ENCODE data around the gene MLLT10.

Gene MLLT10

GRCh38 chr10:21517134-21518031, 16.6 kb upstream of the MLLT10 start:
- no peak for DNase-seq

GRCh38 chr10:21518149-21518640, 15.8 kb upstream of the MLLT10 start:
- no peak for DNase-seq

- DNase-seq: no peak
Observed at GRCh38 chr10:21518641-21519396, 15.2 kb upstream of the MLLT10 start.

- no peak for DNase-seq
Observed at GRCh38 chr10:21519397-21519933, 14.6 kb upstream of the MLLT10 start.

GRCh38 chr10:21519941-21520436, 14.0 kb upstream of the MLLT10 start:
- DNase-seq: peak; percentile 30

- DNase-seq: no peak
Observed at GRCh38 chr10:21520509-21520908, 13.5 kb upstream of the MLLT10 start.

GRCh38 chr10:21520949-21521348, 13.1 kb upstream of the MLLT10 start:
- DNase-seq: no peak

GRCh38 chr10:21521751-21522533, 12.1 kb upstream of the MLLT10 start:
- no peak for DNase-seq

GRCh38 chr10:21522631-21523406, 11.2 kb upstream of the MLLT10 start:
- no peak for DNase-seq

- DNase-seq: no peak
Observed at GRCh38 chr10:21523557-21524008, 10.4 kb upstream of the MLLT10 start.

GRCh38 chr10:21524131-21524525, 9.9 kb upstream of the MLLT10 start:
- DNase-seq: no peak

GRCh38 chr10:21524526-21525366, 9.3 kb upstream of the MLLT10 start:
- DNase-seq: no peak

- peak; percentile 62 for DNase-seq
Observed at GRCh38 chr10:21525367-21526187, 8.5 kb upstream of the MLLT10 start, which contains the start of gene SKIDA1. SKIDA1 (minus strand) TSS chr10:21525682; CDS start chr10:21517822, 7,860 bp downstream.

GRCh38 chr10:21526188-21526859, 7.7 kb upstream of the MLLT10 start:
- DNase-seq: peak; percentile 71

GRCh38 chr10:21526860-21527597, 7.0 kb upstream of the MLLT10 start:
- DNase-seq: peak; percentile 43

GRCh38 chr10:21527598-21528235, 6.3 kb upstream of the MLLT10 start:
- no peak for DNase-seq

- DNase-seq: no peak
Observed at GRCh38 chr10:21528236-21529031, 5.6 kb upstream of the MLLT10 start.

Data from CD4-positive, alpha-beta T cell treated with Interleukin-12 subunit alpha and Interleukin-12 subunit beta, for 1 hour (primary cell).